Measurements from ENCODE around the gene IL20RB.

Gene IL20RB

GRCh38 chr3:137039570-137039969, 81.8 kb downstream of the IL20RB start:
- DNase-seq (ENCODE audit: low spot score) = no peak

- no peak for DNase-seq (ENCODE audit: low spot score)
Observed at GRCh38 chr3:137041251-137041650, 83.5 kb downstream of the IL20RB start.

GRCh38 chr3:137041686-137042085, 83.9 kb downstream of the IL20RB start:
- no peak for DNase-seq (ENCODE audit: low spot score)

GRCh38 chr3:137046747-137047146, 89.0 kb downstream of the IL20RB start:
- no peak for DNase-seq (ENCODE audit: low spot score)

- DNase-seq (ENCODE audit: low spot score) = no peak
Observed at GRCh38 chr3:137047240-137047639, 89.5 kb downstream of the IL20RB start.

GRCh38 chr3:137050281-137050680, 92.5 kb downstream of the IL20RB start:
- no peak for DNase-seq (ENCODE audit: low spot score)

- no peak for DNase-seq (ENCODE audit: low spot score)
Observed at GRCh38 chr3:137052298-137052697, 94.5 kb downstream of the IL20RB start.
